Panc1 (cell line): ENCODE data around the gene OCEL1. TPM values are rescaled to one million over a fixed set of nuclear protein-coding genes. Genes with fewer than 3 reads are reported as not detected.

Source experiments
- ATAC-seq: fragments of 200-7000 bp; cut with Tn5 transposase; 2 replicates; pipeline ENCODE4 v1.9.1; 2020; ENCODE audit warnings: mild to moderate bottlenecking, moderate library complexity
- BruUV-seq: library from RNA; stranded (reverse); fragments of 400-500 nt; replicated peaks from 2 replicates; lab custom pipeline; 2021; lab: Mats Ljungman, UMichigan
- CTCF ChIA-PET: fragments of 300-600 bp; sonication (Branson Sonifier 250); formaldehyde crosslinking; loops from one replicate; lab custom pipeline; 2022; ENCODE audit warnings: antibody characterized with exemption; lab: Charles Lee
- POLR2A ChIA-PET: fragments of 300-600 bp; sonication (Branson Sonifier 250); formaldehyde crosslinking; loops from one replicate; lab custom pipeline; 2022; ENCODE audit warnings: antibody characterized with exemption; lab: Charles Lee
- DNase-seq: peaks from one replicate; pipeline ENCODE4 v3.0.0-alpha.2; 2010; ENCODE audit warnings: low read depth, low spot score
- H3K27ac ChIP-seq: 2 replicates; pipeline ENCODE4 v1.5.1; 2011; ENCODE audit warnings: mild to moderate bottlenecking, low read length, inconsistent platforms
- H3K27me3 ChIP-seq: fragments of 200-500 bp; sonication (Bioruptor generic); 2 replicates; pipeline ENCODE4 v1.6.0; 2014; ENCODE audit warnings: low read length, inconsistent platforms; ENCODE audit not compliant: control insufficient read depth, insufficient read depth
- H3K36me3 ChIP-seq: fragments of 200-500 bp; sonication (Bioruptor generic); 2 replicates; pipeline ENCODE4 v1.5.1; 2014; ENCODE audit warnings: inconsistent platforms, mild to moderate bottlenecking, low read length, moderate library complexity; ENCODE audit not compliant: control insufficient read depth, insufficient read depth
- H3K4me1 ChIP-seq: 2 replicates; pipeline ENCODE4 v1.5.1; 2011; ENCODE audit warnings: inconsistent platforms, mild to moderate bottlenecking, low read length, moderate library complexity; ENCODE audit not compliant: control insufficient read depth, insufficient read depth
- H3K4me3 ChIP-seq, 2 experiments: 2 replicates each; pipeline ENCODE4 v1.5.1; 2011 to 2012; ENCODE audit warnings: low read depth in 2 of 2, low read length in 2 of 2, mild to moderate bottlenecking in 2 of 2, inconsistent platforms in 1 of 2, moderate library complexity in 1 of 2
- H3K9me3 ChIP-seq: fragments of 200-500 bp; sonication (Bioruptor generic); 2 replicates; pipeline ENCODE4 v1.5.1; 2014; ENCODE audit warnings: low read depth, mild to moderate bottlenecking, inconsistent platforms, low read length, moderate library complexity; ENCODE audit not compliant: control insufficient read depth, insufficient read depth
- POLR2AphosphoS5 ChIP-seq: IDR thresholded peaks from 2 replicates; pipeline ENCODE4 v1.6.1; 2012; ENCODE audit warnings: mild to moderate bottlenecking, low read depth, low read length, moderate library complexity
- SIN3A ChIP-seq: IDR thresholded peaks from 2 replicates; pipeline ENCODE4 v1.6.1; 2012; ENCODE audit warnings: low read depth, mild to moderate bottlenecking, low read length, moderate library complexity, borderline replicate concordance; ENCODE audit not compliant: insufficient read depth
- TCF7L2 ChIP-seq: IDR thresholded peaks from 2 replicates; pipeline ENCODE4 v1.6.1; 2011; ENCODE audit warnings: mild to moderate bottlenecking, low read depth, low read length, inconsistent platforms
- in situ Hi-C: cut with HindIII; loops from 2 replicates; pipeline ENCODE4 v1.10.0; 2016; ENCODE audit warnings: low sequenced_read_pairs, low pct_unique_long_range_greater_than_20kb
- intact Hi-C: fragments of 100-400 bp; cut with micrococcal nuclease; formaldehyde crosslinking; loops from one replicate; pipeline ENCODE4 v1.10.0; 2022; ENCODE audit not compliant: unreplicated experiment
- total RNA-seq: library from RNA; stranded (reverse); gene quantifications from one replicate; pipeline ENCODE4 v1.2.1, GENCODE V29; 2021; ENCODE audit not compliant: unreplicated experiment
- TF ChIP-seq, protein P1 (sequence below): fragments of 450-650 bp; IDR thresholded peaks from 2 replicates; pipeline ENCODE4 v1.5.1; 2017; ENCODE audit warnings: mild to moderate bottlenecking
- TF ChIP-seq, protein P2 (sequence below), 2 experiments: IDR thresholded peaks; 2 replicates each; pipeline ENCODE4 v1.6.1; 2011 to 2012; ENCODE audit warnings: low read depth in 2 of 2, control low read depth in 1 of 2, low read length in 1 of 2, mild to moderate bottlenecking in 1 of 2, moderate library complexity in 1 of 2; ENCODE audit not compliant: insufficient read depth in 1 of 2

The OCEL1 gene
- total RNA-seq, 1 experiment from 2014 or later, result 37.1 TPM

DNA sequence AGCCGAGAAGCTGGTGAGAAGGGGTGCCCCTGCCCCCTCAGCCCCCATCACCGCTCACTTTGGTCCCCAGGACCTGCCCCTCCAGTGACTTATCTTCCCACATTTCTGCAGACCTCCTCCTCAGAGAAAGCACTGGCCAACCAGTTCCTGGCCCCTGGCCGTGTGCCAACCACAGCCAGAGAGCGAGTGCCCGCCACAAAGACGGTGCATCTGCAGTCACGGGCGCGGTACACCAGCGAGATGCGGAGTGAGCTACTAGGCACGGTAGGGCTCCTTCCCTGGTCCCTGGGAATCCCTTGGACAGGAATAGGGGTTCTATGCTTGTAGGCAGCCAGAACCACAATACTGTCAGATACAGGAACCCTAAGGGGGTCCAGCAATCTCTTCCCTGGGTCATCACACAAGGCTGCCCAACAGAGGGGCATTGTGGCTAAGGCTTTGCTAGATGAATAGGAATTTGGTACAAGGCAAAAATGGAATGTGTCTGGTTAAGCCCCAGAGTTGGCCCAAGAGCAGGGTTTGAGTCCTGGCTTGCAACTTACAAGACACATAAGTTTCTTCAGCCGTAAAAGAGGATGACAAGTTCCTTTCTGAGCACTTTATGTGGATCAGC, 9.9 kb upstream of the OCEL1 start:
- CTCF ChIA-PET, result no interaction called here
- BruUV-seq, result TSS peak; percentile 71
- peak overlapping the region; percentile 49 to 61 for H3K4me3 ChIP-seq

DNA sequence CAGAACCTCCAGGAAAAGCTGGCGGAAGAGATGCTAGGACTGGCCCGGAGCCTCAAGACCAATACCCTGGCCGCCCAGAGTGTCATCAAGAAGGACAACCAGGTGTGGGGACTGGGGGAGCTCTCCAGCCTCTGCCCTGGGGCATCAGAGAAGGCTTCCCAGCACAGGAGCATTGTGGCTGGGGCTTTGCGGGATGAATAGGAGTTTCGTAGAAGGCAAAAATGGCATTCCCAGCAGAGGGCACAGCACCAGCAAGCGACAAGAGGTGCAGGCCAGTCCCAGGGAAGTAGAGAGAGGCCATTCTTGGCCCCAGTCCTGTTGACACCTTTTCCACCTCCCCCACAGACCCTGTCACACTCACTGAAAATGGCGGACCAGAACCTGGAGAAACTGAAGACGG, 6.7 kb upstream of the OCEL1 start:
- H3K27me3 ChIP-seq, result no peaks in the 10 kb centered on the region
- ChIA-PET CTCF (no interaction called here), POLR2A (no interaction called here)
- intact Hi-C loops, result no loop called here
- TF ChIP-seq, protein P1, sequence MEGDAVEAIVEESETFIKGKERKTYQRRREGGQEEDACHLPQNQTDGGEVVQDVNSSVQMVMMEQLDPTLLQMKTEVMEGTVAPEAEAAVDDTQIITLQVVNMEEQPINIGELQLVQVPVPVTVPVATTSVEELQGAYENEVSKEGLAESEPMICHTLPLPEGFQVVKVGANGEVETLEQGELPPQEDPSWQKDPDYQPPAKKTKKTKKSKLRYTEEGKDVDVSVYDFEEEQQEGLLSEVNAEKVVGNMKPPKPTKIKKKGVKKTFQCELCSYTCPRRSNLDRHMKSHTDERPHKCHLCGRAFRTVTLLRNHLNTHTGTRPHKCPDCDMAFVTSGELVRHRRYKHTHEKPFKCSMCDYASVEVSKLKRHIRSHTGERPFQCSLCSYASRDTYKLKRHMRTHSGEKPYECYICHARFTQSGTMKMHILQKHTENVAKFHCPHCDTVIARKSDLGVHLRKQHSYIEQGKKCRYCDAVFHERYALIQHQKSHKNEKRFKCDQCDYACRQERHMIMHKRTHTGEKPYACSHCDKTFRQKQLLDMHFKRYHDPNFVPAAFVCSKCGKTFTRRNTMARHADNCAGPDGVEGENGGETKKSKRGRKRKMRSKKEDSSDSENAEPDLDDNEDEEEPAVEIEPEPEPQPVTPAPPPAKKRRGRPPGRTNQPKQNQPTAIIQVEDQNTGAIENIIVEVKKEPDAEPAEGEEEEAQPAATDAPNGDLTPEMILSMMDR, result no peak
- DNase-seq, result no peak
- in situ Hi-C loops, result no loop called here
- no TSS peak for BruUV-seq
- 0 out of 2 replicates have a peak, but pooled peaks cover 5% of the 10 kb centered on the region for H3K4me1 ChIP-seq
- no peak for ATAC-seq
- no peak overlapping the region for H3K27ac ChIP-seq
- H3K36me3 ChIP-seq, result no peaks in the 10 kb centered on the region; the same call in 1 of the 2 replicates
- H3K9me3 ChIP-seq, result no peaks in the 10 kb centered on the region
- H3K4me3 ChIP-seq, result no peak overlapping the region

More for the DNA sequence above, 9.9 kb upstream of the OCEL1 start:
- no peak for ATAC-seq
- POLR2A ChIA-PET, result no interaction called here
- no peaks in the 10 kb centered on the region for H3K27me3 ChIP-seq
- peak overlapping the region; percentile 79 for H3K27ac ChIP-seq
- no peak for DNase-seq
- no peaks in the 10 kb centered on the region; the same call in 1 of the 2 replicates for H3K36me3 ChIP-seq
- H3K4me1 ChIP-seq, result 0 out of 2 replicates have a peak, but pooled peaks cover 5% of the 10 kb centered on the region
- intact Hi-C loops, result no loop called here
- in situ Hi-C loops, result no loop called here
- TF ChIP-seq, protein P2, sequence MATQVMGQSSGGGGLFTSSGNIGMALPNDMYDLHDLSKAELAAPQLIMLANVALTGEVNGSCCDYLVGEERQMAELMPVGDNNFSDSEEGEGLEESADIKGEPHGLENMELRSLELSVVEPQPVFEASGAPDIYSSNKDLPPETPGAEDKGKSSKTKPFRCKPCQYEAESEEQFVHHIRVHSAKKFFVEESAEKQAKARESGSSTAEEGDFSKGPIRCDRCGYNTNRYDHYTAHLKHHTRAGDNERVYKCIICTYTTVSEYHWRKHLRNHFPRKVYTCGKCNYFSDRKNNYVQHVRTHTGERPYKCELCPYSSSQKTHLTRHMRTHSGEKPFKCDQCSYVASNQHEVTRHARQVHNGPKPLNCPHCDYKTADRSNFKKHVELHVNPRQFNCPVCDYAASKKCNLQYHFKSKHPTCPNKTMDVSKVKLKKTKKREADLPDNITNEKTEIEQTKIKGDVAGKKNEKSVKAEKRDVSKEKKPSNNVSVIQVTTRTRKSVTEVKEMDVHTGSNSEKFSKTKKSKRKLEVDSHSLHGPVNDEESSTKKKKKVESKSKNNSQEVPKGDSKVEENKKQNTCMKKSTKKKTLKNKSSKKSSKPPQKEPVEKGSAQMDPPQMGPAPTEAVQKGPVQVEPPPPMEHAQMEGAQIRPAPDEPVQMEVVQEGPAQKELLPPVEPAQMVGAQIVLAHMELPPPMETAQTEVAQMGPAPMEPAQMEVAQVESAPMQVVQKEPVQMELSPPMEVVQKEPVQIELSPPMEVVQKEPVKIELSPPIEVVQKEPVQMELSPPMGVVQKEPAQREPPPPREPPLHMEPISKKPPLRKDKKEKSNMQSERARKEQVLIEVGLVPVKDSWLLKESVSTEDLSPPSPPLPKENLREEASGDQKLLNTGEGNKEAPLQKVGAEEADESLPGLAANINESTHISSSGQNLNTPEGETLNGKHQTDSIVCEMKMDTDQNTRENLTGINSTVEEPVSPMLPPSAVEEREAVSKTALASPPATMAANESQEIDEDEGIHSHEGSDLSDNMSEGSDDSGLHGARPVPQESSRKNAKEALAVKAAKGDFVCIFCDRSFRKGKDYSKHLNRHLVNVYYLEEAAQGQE (IDR thresholded peaks at IDR 0.05; ENCODE audit: insufficient read depth in 1 of 2, low read depth in 2 of 2, low read length in 1 of 2), result no peak
- TF ChIP-seq POLR2AphosphoS5 (no peak), SIN3A (no peak), TCF7L2 (no peak)
- TF ChIP-seq, protein P1, result no peak
- no peaks in the 10 kb centered on the region for H3K9me3 ChIP-seq
